ENCODE data around the gene ABHD6.
"Not testable (repeated sequence)": the region's sequence is repeated elsewhere in the genome, so short reads cannot be mapped to it uniquely, and the experiment has no call there.

ABHD6 gene

GRCh38 chr3:58237238-58237940, at the start of gene ABHD6:
Gene ABHD6, plus strand, starts transcription at chr3:58237792. Its CDS starts 18,795 bp downstream, at chr3:58256587.
- DNase-seq: peak; percentile 84 to 87

GRCh38 chr3:58188173-58188564, 49.4 kb upstream of the ABHD6 start:
- DNase-seq: no peak

GRCh38 chr3:58188921-58189451, 48.6 kb upstream of the ABHD6 start:
- no peak for DNase-seq

- DNase-seq: no peak
Observed at GRCh38 chr3:58189691-58190090, 47.9 kb upstream of the ABHD6 start.

GRCh38 chr3:58190291-58190690, 47.3 kb upstream of the ABHD6 start:
- no peak for DNase-seq

GRCh38 chr3:58190882-58191281, 46.7 kb upstream of the ABHD6 start:
- no peak for DNase-seq

GRCh38 chr3:58191361-58191991, 46.1 kb upstream of the ABHD6 start:
- DNase-seq: no peak

- DNase-seq: no peak
Observed at GRCh38 chr3:58192069-58192468, 45.5 kb upstream of the ABHD6 start.

GRCh38 chr3:58193682-58194407, 43.7 kb upstream of the ABHD6 start:
- no peak for DNase-seq

GRCh38 chr3:58197588-58197987, 40.0 kb upstream of the ABHD6 start:
- no peak for DNase-seq

GRCh38 chr3:58198362-58198761, 39.2 kb upstream of the ABHD6 start:
- DNase-seq: no peak

GRCh38 chr3:58198804-58199203, 38.8 kb upstream of the ABHD6 start:
- no peak for DNase-seq

- no peak for DNase-seq
Observed at GRCh38 chr3:58200121-58200709, 37.4 kb upstream of the ABHD6 start.

GRCh38 chr3:58200846-58201355, 36.7 kb upstream of the ABHD6 start:
- no peak for DNase-seq

GRCh38 chr3:58201451-58201850, 36.1 kb upstream of the ABHD6 start:
- DNase-seq: not testable (repeated sequence)

GRCh38 chr3:58202917-58203360, 34.7 kb upstream of the ABHD6 start:
- DNase-seq: no peak

- DNase-seq: no peak
Observed at GRCh38 chr3:58203541-58203940, 34.1 kb upstream of the ABHD6 start.

GRCh38 chr3:58204720-58205119, 32.9 kb upstream of the ABHD6 start:
- no peak for DNase-seq

- no peak for DNase-seq
Observed at GRCh38 chr3:58205981-58206380, 31.6 kb upstream of the ABHD6 start.

- DNase-seq: peak; percentile 35 to 58
Observed at GRCh38 chr3:58206406-58207011, 31.1 kb upstream of the ABHD6 start.

GRCh38 chr3:58207954-58208353, 29.6 kb upstream of the ABHD6 start:
- no peak for DNase-seq

- DNase-seq: no peak
Observed at GRCh38 chr3:58209933-58210332, 27.7 kb upstream of the ABHD6 start.

All from activated CD4-positive, alpha-beta T cell treated with anti-CD3 and anti-CD28 coated beads, Interleukin-2, amount 50 U/mL, for 48 hours (primary cell).